ENCODE measurements around the gene STAMBPL1. TPM values are rescaled to one million over a fixed set of nuclear protein-coding genes. Genes with fewer than 3 reads are reported as not detected.

The STAMBPL1 gene
- total RNA-seq, 4 donors from 2014 or later = 13.3 to 35.8 (median 14.2) TPM

DNA sequence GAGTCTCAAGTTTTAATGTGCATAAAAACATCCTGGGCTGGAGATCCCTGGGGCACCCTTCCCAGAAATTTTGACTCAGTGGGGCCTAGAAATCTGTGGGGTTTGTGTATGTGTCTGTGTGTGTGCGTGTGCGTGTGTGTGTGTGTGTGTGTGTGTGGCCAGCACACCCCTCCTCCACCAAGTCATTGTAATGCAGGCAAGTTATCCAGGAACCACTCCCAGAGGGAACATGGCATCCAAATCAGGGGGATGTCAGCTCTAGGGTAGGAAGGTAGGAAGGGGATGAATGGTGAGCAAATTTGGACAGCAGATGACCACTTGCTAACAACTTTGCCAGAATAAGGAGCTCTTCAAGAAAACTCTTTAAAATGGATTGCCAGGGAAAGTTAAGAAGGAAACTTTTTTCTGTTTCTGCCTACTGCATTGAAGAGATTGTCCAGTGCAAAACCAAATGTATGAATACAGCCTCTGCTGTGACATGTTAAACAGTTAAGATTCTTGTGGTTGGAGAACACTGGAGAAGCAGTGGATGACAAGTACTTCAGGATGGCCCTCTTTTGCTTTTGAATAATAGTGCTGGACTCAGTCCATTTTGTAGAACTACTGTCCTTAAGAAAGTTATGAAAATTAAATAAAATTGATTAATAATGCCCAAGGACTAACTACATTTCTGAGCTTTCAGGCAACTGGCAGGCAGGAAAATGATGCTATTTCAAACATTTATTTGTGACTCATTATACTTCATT, 12.3 kb downstream of the STAMBPL1 start:
- H3K9me3 ChIP-seq = no peaks in the 10 kb centered on the region
- H3K27ac ChIP-seq = no peak overlapping the region
- WGBS = 50% methylated on average over 2 of the region's 2 CpGs

DNA sequence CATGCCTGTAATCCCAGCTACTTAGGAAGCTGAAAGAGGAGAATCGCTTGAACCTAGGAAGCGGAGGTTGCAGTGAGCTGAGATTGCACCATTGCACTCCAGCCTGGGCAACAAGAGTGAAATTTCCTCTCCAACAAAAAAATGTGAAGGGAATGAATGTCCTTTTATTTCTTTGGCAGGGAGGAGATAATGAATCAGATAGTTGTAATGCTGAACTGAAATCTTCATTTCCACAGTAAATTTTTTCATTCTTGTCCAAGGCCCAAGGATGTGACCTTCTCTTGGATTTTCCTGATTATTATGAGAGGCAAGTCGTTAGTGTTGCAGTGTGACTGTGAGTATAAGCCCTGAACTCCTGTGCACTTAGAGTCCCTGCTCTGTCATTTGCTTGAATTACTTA, 13.6 kb downstream of the STAMBPL1 start:
- Histone ChIP-seq H3K27ac (peak overlapping the region; percentile 50), H3K4me1 (peaks cover 30% of the 10 kb centered on the region), H3K36me3 (no peaks in the 10 kb centered on the region), H3K4me3 (no peak overlapping the region), H3K27me3 (no peaks in the 10 kb centered on the region), H3K9me3 (no peaks in the 10 kb centered on the region)
- DNase-seq (ENCODE audit: low spot score in 2 of 2) = no peak
- 58% methylated on average over 3 of the region's 3 CpGs for WGBS
- TF ChIP-seq POLR2AphosphoS5 (IDR thresholded peaks at IDR 0.05) = peak in 1 of 3 donors; percentile 28
- no peak for TF ChIP-seq POLR2A (IDR thresholded peaks at IDR 0.05)

More for the DNA sequence above, 12.3 kb downstream of the STAMBPL1 start:
- TF ChIP-seq POLR2AphosphoS5 (IDR thresholded peaks at IDR 0.05) (no peak), POLR2A (IDR thresholded peaks at IDR 0.05) (no peak), EP300 (IDR thresholded peaks at IDR 0.05) (no peak)
- TF ChIP-seq, protein P1, sequence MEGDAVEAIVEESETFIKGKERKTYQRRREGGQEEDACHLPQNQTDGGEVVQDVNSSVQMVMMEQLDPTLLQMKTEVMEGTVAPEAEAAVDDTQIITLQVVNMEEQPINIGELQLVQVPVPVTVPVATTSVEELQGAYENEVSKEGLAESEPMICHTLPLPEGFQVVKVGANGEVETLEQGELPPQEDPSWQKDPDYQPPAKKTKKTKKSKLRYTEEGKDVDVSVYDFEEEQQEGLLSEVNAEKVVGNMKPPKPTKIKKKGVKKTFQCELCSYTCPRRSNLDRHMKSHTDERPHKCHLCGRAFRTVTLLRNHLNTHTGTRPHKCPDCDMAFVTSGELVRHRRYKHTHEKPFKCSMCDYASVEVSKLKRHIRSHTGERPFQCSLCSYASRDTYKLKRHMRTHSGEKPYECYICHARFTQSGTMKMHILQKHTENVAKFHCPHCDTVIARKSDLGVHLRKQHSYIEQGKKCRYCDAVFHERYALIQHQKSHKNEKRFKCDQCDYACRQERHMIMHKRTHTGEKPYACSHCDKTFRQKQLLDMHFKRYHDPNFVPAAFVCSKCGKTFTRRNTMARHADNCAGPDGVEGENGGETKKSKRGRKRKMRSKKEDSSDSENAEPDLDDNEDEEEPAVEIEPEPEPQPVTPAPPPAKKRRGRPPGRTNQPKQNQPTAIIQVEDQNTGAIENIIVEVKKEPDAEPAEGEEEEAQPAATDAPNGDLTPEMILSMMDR (IDR thresholded peaks at IDR 0.05) = no peak
- H3K4me3 ChIP-seq = no peak overlapping the region
- H3K27me3 ChIP-seq = no peaks in the 10 kb centered on the region
- no peak for DNase-seq (ENCODE audit: low spot score in 2 of 2)
- no peaks in the 10 kb centered on the region for H3K36me3 ChIP-seq
- H3K4me1 ChIP-seq = peaks cover 26% of the 10 kb centered on the region

DNA sequence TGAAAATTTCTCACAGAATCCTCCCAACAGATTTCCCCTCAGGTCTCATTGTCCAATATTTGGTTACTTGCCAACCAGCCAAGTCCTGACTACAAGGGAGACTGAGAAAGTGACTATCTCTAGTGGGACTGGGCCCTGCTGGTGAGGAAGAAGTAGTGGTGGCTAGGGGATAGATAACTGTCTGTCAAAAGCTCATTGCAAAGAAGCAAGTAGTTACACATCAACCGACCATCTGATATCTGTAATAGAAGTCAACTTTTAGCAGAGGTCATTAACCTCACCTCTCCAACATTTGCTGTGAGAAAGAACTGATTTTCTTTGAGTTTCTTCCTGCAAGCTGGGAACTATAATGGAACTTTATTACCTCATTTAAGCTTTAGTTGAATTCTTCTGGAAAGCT, 15.2 kb downstream of the STAMBPL1 start:
- H3K9me3 ChIP-seq = no peaks in the 10 kb centered on the region
- no peak for DNase-seq (ENCODE audit: low spot score in 2 of 2)
- no peaks in the 10 kb centered on the region for H3K27me3 ChIP-seq
- 74% methylated on average over 1 of the region's 1 CpG for WGBS
- peak overlapping the region; percentile 6 for H3K27ac ChIP-seq
- peaks cover 30% of the 10 kb centered on the region for H3K4me1 ChIP-seq
- no peak for TF ChIP-seq POLR2AphosphoS5 (IDR thresholded peaks at IDR 0.05)
- TF ChIP-seq POLR2A (IDR thresholded peaks at IDR 0.05) = no peak
- TF ChIP-seq, protein P1 (IDR thresholded peaks at IDR 0.05) = no peak
- TF ChIP-seq EP300 (IDR thresholded peaks at IDR 0.05) = no peak
- H3K36me3 ChIP-seq = no peaks in the 10 kb centered on the region
- H3K4me3 ChIP-seq = no peak overlapping the region

DNA sequence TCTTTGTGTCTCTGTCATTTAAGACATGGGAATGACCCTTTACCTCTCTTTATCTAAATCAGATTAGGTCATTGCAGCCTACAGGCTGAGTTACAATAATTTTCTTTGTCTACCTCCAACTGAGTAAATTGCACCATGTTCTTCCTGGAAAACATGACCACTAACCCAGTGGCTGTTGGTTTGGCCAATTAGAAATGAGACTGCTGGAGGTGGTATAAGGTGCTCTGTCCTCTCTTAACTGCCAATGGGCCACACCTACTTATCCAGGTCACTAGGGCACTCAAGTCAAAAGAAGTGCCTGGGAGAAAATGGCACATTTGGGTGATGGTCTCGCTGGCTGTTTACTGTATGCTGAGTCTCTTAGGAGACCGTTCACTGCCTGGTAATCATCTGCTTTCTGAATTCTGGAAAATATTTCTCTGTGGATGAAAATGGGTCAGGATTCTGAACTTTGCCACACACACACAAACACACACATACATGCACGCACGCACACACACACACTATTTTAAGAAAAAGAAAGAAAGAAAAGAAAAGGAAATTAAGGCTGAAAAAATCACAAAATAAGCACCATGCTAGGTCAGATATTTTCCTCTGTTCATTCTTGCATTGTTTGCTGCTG, 16.4 kb downstream of the STAMBPL1 start:
- H3K36me3 ChIP-seq = no peaks in the 10 kb centered on the region
- H3K27me3 ChIP-seq = no peaks in the 10 kb centered on the region
- TF ChIP-seq, protein P1 (IDR thresholded peaks at IDR 0.05) = no peak
- TF ChIP-seq EP300 (IDR thresholded peaks at IDR 0.05) = no peak
- no peak for TF ChIP-seq POLR2AphosphoS5 (IDR thresholded peaks at IDR 0.05)
- no peak for TF ChIP-seq POLR2A (IDR thresholded peaks at IDR 0.05)
- H3K9me3 ChIP-seq = no peaks in the 10 kb centered on the region
- no peak for DNase-seq (ENCODE audit: low spot score in 2 of 2)
- H3K27ac ChIP-seq = peak overlapping the region; percentile 57
- H3K4me1 ChIP-seq = peaks cover 30% of the 10 kb centered on the region
- WGBS = 59% methylated on average over 4 of the region's 4 CpGs
- no peak overlapping the region for H3K4me3 ChIP-seq

DNA sequence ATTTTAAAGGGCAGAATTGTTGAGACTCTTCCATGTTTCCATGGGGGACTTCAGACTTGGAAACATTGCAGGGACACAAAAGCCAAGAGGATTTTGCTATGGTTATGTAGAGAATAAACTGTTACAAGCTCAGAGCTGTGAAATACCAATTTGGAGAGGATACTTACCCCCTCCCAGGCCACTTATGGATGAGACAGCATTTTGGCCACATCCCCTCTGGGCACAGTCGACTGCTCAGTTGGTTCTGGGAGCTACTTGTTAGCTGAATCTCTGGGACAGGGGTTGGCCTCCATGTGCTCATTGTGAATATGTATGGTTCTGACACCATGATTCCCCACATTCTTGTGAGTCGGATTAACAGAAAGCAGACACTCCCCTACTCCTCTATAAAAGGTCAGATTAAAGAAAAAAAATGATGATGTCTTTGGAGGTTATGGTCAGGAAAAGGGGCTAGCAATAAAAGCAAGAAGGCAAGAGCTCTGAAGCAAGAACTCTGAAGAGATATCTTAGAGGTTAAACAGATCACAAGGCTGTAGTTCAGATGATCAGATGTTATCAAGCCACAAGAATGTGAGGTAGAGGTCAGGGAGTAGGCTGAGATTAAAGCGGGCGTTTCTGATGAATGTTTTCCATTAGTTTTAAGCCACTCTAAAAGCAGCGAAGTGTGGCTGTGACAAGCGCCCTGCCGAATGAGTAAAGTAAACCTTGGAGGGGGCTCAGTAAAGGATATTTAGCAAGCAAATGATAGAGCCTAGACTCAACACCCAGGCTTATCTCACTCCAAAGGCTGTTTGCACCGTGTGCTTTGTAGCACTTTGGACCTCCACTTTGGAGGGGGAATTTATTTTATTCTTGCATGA, 17.2 kb downstream of the STAMBPL1 start:
- Histone ChIP-seq H3K27me3 (no peaks in the 10 kb centered on the region), H3K27ac (peak overlapping the region; percentile 57), H3K9me3 (no peaks in the 10 kb centered on the region), H3K4me3 (no peak overlapping the region), H3K4me1 (peaks cover 30% of the 10 kb centered on the region), H3K36me3 (no peaks in the 10 kb centered on the region)
- WGBS = 46% methylated on average over 8 of the region's 8 CpGs
- DNase-seq (ENCODE audit: low spot score in 2 of 2) = no peak
- TF ChIP-seq POLR2A (IDR thresholded peaks at IDR 0.05) (no peak), POLR2AphosphoS5 (IDR thresholded peaks at IDR 0.05) (no peak), EP300 (IDR thresholded peaks at IDR 0.05) (no peak)
- TF ChIP-seq, protein P1 (IDR thresholded peaks at IDR 0.05) = no peak
